ENCODE data around the gene QKI. TPM values are rescaled to one million over a fixed set of nuclear protein-coding genes. Genes with fewer than 3 reads are reported as not detected.

Gene QKI
- total RNA-seq, 1 experiment from 2014 or later, result 50.8 TPM

- TF ChIP-seq EZH2 (IDR thresholded peaks at IDR 0.05; ENCODE audit: low read depth) (no peak), CTCF (conservative IDR thresholded peaks at IDR 0.05) (no peak)
- H3K4me1 ChIP-seq (replicated peaks; ENCODE audit: insufficient read depth), result no peaks in the 10 kb centered on the region
- H2AFZ ChIP-seq, result no peak overlapping the region
- H3F3A ChIP-seq (ENCODE audit: insufficient read depth, low read depth), result no peaks in the 10 kb centered on the region
- POLR2A ChIA-PET (ENCODE audit: unreplicated experiment), result no interaction called here
- no peaks in the 10 kb centered on the region for H3K79me2 ChIP-seq (ENCODE audit: low read depth)
- BruUV-seq (replicated peaks), result no TSS peak
- no peak overlapping the region for H3K4me3 ChIP-seq
- H3K9me3 ChIP-seq (ENCODE audit: insufficient read depth, low read depth), result no peaks in the 10 kb centered on the region
- intact Hi-C loops (cut with micrococcal nuclease; ENCODE audit: unreplicated experiment), result no loop called here
- CTCF ChIA-PET, result no interaction called here
- no peak for DNase-seq
- H4K20me1 ChIP-seq (ENCODE audit: insufficient read depth), result no peaks in the 10 kb centered on the region
- no peaks in the 10 kb centered on the region for H3K27me3 ChIP-seq (ENCODE audit: insufficient read depth, low read depth)
- H3K9me2 ChIP-seq (ENCODE audit: insufficient read depth), result no peaks in the 10 kb centered on the region
- no peak overlapping the region for H3K27ac ChIP-seq
- H3K36me3 ChIP-seq (ENCODE audit: low read depth), result no peaks in the 10 kb centered on the region
- H3K4me2 ChIP-seq, result no peak overlapping the region
These were observed 45.4 kb upstream of the QKI start for GRCh38 chr6:163369141-163369540.

- Histone ChIP-seq H4K20me1 (ENCODE audit: insufficient read depth) (no peaks in the 10 kb centered on the region), H3K4me1 (replicated peaks; ENCODE audit: insufficient read depth) (no peaks in the 10 kb centered on the region), H3K9me3 (ENCODE audit: insufficient read depth, low read depth) (no peaks in the 10 kb centered on the region), H3K4me3 (no peak overlapping the region), H3K27ac (no peak overlapping the region), H3K79me2 (ENCODE audit: low read depth) (no peaks in the 10 kb centered on the region), H3K27me3 (ENCODE audit: insufficient read depth, low read depth) (no peaks in the 10 kb centered on the region), H3F3A (ENCODE audit: insufficient read depth, low read depth) (no peaks in the 10 kb centered on the region), H3K9me2 (ENCODE audit: insufficient read depth) (no peaks in the 10 kb centered on the region), H3K4me2 (no peak overlapping the region), H2AFZ (no peak overlapping the region), H3K36me3 (ENCODE audit: low read depth) (no peaks in the 10 kb centered on the region)
- intact Hi-C loops (cut with micrococcal nuclease; ENCODE audit: unreplicated experiment), result no loop called here
- DNase-seq, result no peak
- ChIA-PET POLR2A (ENCODE audit: unreplicated experiment) (no interaction called here), CTCF (no interaction called here)
- no peak for TF ChIP-seq EZH2 (IDR thresholded peaks at IDR 0.05; ENCODE audit: low read depth)
- no peak for TF ChIP-seq CTCF (conservative IDR thresholded peaks at IDR 0.05)
- BruUV-seq (replicated peaks), result no TSS peak
These were observed 44.7 kb upstream of the QKI start for GRCh38 chr6:163369628-163370365.

DNA sequence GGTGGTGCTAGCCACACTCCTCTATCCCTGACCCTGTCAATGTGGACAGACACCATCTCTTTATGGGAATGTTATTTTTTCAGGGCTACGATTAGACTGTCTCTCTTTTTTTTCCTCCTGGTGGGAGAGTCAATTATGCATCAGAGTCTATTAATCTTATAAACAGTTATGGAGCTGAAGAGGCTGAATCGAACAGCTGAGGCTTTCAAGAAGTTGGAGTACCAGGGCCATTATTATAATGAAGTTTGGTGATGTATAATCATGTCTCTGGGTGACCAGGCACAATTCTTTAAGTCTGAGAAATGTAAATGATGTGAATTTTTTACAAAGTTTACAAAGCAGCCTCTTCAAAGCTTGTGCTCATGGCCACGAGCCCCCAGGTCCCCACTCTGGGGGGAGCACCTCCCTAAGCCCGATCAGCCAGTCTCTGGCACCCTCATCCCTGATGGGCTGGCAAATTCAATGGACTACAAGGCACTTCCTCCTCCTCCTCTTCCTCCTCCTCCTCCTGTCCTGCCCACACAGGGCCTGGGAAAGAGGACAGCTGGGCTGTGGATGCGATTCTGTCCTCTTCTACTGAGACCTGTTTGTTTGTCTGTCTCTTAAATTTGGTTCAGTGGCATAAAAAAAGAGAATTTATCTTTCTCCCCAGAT is 43.9 kb upstream of the QKI start:
- Histone ChIP-seq H3K4me3 (no peak overlapping the region), H3K4me2 (no peak overlapping the region), H3K27ac (no peak overlapping the region), H3F3A (ENCODE audit: insufficient read depth, low read depth) (no peaks in the 10 kb centered on the region), H4K20me1 (ENCODE audit: insufficient read depth) (no peaks in the 10 kb centered on the region), H3K9me3 (ENCODE audit: insufficient read depth, low read depth) (no peaks in the 10 kb centered on the region), H3K27me3 (ENCODE audit: insufficient read depth, low read depth) (no peaks in the 10 kb centered on the region), H3K79me2 (ENCODE audit: low read depth) (no peaks in the 10 kb centered on the region), H3K4me1 (replicated peaks; ENCODE audit: insufficient read depth) (no peaks in the 10 kb centered on the region), H3K9me2 (ENCODE audit: insufficient read depth) (no peaks in the 10 kb centered on the region), H3K36me3 (ENCODE audit: low read depth) (no peaks in the 10 kb centered on the region), H2AFZ (no peak overlapping the region)
- CTCF ChIA-PET, result no interaction called here
- POLR2A ChIA-PET (ENCODE audit: unreplicated experiment), result no interaction called here
- no TSS peak for BruUV-seq (replicated peaks)
- intact Hi-C loops (cut with micrococcal nuclease; ENCODE audit: unreplicated experiment), result no loop called here
- no peak for DNase-seq
- no peak for TF ChIP-seq EZH2 (IDR thresholded peaks at IDR 0.05; ENCODE audit: low read depth)
- no peak for TF ChIP-seq CTCF (conservative IDR thresholded peaks at IDR 0.05)

Measured in PC-9 (cell line).